ENCODE results near the gene TBC1D19. TPM values are rescaled to one million over a fixed set of nuclear protein-coding genes. Genes with fewer than 3 reads are reported as not detected.

TBC1D19 gene
- total and polyA plus RNA-seq, 2 of the 4 experiments (the other 2 are of a cell fraction), result 9.9 to 17.6 TPM

DNA sequence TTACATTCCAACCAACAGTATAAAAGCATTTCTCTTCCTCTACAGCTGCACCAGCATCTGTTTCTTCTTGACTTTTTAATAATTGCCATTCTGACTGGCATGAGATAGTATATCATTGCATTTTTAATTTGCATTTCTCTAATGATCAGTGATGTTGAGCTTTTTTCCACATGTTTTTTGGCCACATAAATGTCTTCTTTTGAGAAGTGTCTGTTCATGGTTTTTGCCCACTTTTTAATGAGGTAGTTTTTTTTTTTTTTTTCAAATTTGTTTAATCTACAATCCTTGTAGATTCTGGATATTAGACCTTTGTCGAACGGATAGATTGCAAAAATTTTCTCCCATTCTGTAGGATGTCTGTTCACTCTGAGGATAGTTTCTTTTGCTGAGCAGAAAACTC, 39.5 kb upstream of the TBC1D19 start:
- intact Hi-C loops (cut with micrococcal nuclease) (no loop called here), dilution Hi-C loops (cut with HindIII; ENCODE audit: low sequenced_read_pairs, unreplicated experiment) (no loop called here), in situ Hi-C loops (cut with MboI; ENCODE audit: low sequenced_read_pairs) (no loop called here)
- no peak overlapping the region for H3K18ac ChIP-seq (ENCODE audit: low read depth, low read length)
- WGBS, 2 experiments (ENCODE audit: extremely low coverage in 2 of 2, insufficient read length in 1 of 2), result no CpG with 5 or more reads among the region's 2 CpGs
- no peaks in the 10 kb centered on the region; the same call in 1 of the 2 replicates for H3K27me3 ChIP-seq (ENCODE audit: control insufficient read depth, insufficient read depth, low read length)
- H3K9ac ChIP-seq (ENCODE audit: low read depth, low read length), result no peak overlapping the region
- no peak overlapping the region for H2BK15ac ChIP-seq (ENCODE audit: low read depth, low read length)
- no peak overlapping the region for H2AK5ac ChIP-seq (ENCODE audit: low read depth, low read length)
- no peak overlapping the region for H3K23ac ChIP-seq (ENCODE audit: low read depth, low read length)
- no peak overlapping the region for H2BK120ac ChIP-seq (ENCODE audit: low read depth, low read length)
- no peaks in the 10 kb centered on the region for H4K20me1 ChIP-seq (ENCODE audit: insufficient read depth, low read length)
- no peak overlapping the region for H3K4ac ChIP-seq (ENCODE audit: low read depth, low read length)
- H3K9me1 ChIP-seq (ENCODE audit: insufficient read depth, low read length), result no peaks in the 10 kb centered on the region
- H2AK9ac ChIP-seq (replicated peaks; ENCODE audit: low read depth, low read length, poor library complexity), result no peak overlapping the region
- H3K4me2 ChIP-seq (ENCODE audit: low read depth, low read length), result no peak overlapping the region
- no peak overlapping the region for H3K27ac ChIP-seq (ENCODE audit: insufficient read depth, low read length)
- TF ChIP-seq SMC3 (IDR thresholded peaks at IDR 0.05; ENCODE audit: low read depth, low read length) (no peak), MXI1 (IDR thresholded peaks at IDR 0.05; ENCODE audit: borderline replicate concordance, low read depth, low read length) (no peak), MAFK (IDR thresholded peaks at IDR 0.05; ENCODE audit: low read depth, low read length) (no peak), ELK1 (IDR thresholded peaks at IDR 0.05; ENCODE audit: borderline replicate concordance, low read depth, low read length) (no peak), RCOR1 (IDR thresholded peaks at IDR 0.05; ENCODE audit: insufficient replicate concordance, low read length) (no peak), BHLHE40 (IDR thresholded peaks at IDR 0.05; ENCODE audit: low read depth, low read length) (no peak), CHD1 (IDR thresholded peaks at IDR 0.05; ENCODE audit: low read depth, low read length) (no peak), MAZ (IDR thresholded peaks at IDR 0.05; ENCODE audit: borderline replicate concordance, low read depth, low read length) (no peak), POLR2A (IDR thresholded peaks at IDR 0.05; ENCODE audit: low read depth, low read length) (no peak)
- TF ChIP-seq, protein P1, sequence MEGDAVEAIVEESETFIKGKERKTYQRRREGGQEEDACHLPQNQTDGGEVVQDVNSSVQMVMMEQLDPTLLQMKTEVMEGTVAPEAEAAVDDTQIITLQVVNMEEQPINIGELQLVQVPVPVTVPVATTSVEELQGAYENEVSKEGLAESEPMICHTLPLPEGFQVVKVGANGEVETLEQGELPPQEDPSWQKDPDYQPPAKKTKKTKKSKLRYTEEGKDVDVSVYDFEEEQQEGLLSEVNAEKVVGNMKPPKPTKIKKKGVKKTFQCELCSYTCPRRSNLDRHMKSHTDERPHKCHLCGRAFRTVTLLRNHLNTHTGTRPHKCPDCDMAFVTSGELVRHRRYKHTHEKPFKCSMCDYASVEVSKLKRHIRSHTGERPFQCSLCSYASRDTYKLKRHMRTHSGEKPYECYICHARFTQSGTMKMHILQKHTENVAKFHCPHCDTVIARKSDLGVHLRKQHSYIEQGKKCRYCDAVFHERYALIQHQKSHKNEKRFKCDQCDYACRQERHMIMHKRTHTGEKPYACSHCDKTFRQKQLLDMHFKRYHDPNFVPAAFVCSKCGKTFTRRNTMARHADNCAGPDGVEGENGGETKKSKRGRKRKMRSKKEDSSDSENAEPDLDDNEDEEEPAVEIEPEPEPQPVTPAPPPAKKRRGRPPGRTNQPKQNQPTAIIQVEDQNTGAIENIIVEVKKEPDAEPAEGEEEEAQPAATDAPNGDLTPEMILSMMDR (conservative IDR thresholded peaks at IDR 0.05; ENCODE audit: low read depth, low read length), result no peak
- no peaks in the 10 kb centered on the region for H3K4me1 ChIP-seq (ENCODE audit: control insufficient read depth, insufficient read depth, low read length)
- no peak overlapping the region for H4K91ac ChIP-seq (ENCODE audit: insufficient read depth, low read depth, low read length)
- ChIA-PET POLR2A (ENCODE audit: unreplicated experiment) (no interaction called here), CTCF (interaction anchor here (0.7 kb wide), 1 partner anchor 649 kb away, joined by 3 read pairs; no protein-coding TSS in a partner anchor)
- BruUV-seq (replicated peaks), result no TSS peak
- H3K14ac ChIP-seq (replicated peaks; ENCODE audit: low read depth, low read length), result no peak overlapping the region
- H3K79me1 ChIP-seq (ENCODE audit: low read depth in 1 of 2, low read length in 2 of 2), result no peaks in the 10 kb centered on the region
- no peak overlapping the region for H2BK20ac ChIP-seq (ENCODE audit: low read depth, low read length)
- H4K8ac ChIP-seq (ENCODE audit: low read depth in 2 of 2, low read length in 2 of 2), result no peak overlapping the region
- no peak overlapping the region for H2AFZ ChIP-seq (replicated peaks; ENCODE audit: low read length, poor library complexity)
- H3K9me3 ChIP-seq (ENCODE audit: control insufficient read depth, insufficient read depth, low read length), result peaks cover 2% of the 10 kb centered on the region; the same call in 1 of the 2 replicates
- ATAC-seq (ENCODE audit: low read depth) (no peak), DNase-seq (no peak)
- H3K4me3 ChIP-seq (ENCODE audit: insufficient read depth, low read depth, low read length), result no peak overlapping the region
- H4K5ac ChIP-seq (ENCODE audit: low read depth, low read length), result no peak overlapping the region
- H2BK5ac ChIP-seq (ENCODE audit: low read depth, low read length, poor library complexity, severe bottlenecking), result no peak overlapping the region
- H3K56ac ChIP-seq (ENCODE audit: extremely low read depth, insufficient read depth, low read length), result no peak overlapping the region
- H3K36me3 ChIP-seq (ENCODE audit: control insufficient read depth, insufficient read depth, low read length), result no peaks in the 10 kb centered on the region

Data from IMR-90 (cell line).